Gastroesophageal sphincter (tissue), 4 donors: ENCODE results near the gene RFXAP. TPM values are rescaled to one million over a fixed set of nuclear protein-coding genes. Genes with fewer than 3 reads are reported as not detected.

ENCODE experiments used
- total RNA-seq, 4 donors: library from RNA; depleted of rRNA; stranded (reverse); fragments of >200 nt; gene quantifications; one replicate each; pipeline ENCODE4 v1.1.0, GENCODE V29; 2016

Gene RFXAP
- total RNA-seq, 4 donors from 2014 or later = 3.2 to 7.2 (median 3.8) TPM

Other genes starting within 250 kb of the RFXAP start
- gene SERTM1, start 145.2 kb upstream of the RFXAP start, total RNA-seq = under 1 TPM in 1 of 4 donors, not detected in 3; 0.13 TPM
- 10 to 100 TPM; 47.3 to 93.7 (median 59.7) TPM for gene SMAD9, start 101.0 kb downstream of the RFXAP start, total RNA-seq
- 10 to 100 TPM; 16.5 to 24.0 (median 22.4) TPM for gene ALG5, start 180.1 kb downstream of the RFXAP start, total RNA-seq
- 10 to 100 TPM; 20.3 to 28.4 (median 24.8) TPM for gene EXOSC8, start 181.6 kb downstream of the RFXAP start, total RNA-seq
- gene SUPT20H, start 240.5 kb downstream of the RFXAP start, total RNA-seq = 10 to 100 TPM; 23.5 to 41.6 (median 33.1) TPM